ENCODE results near the gene LNPEP.
"Not testable (repeated sequence)": the region's sequence is repeated elsewhere in the genome, so short reads cannot be mapped to it uniquely, and the experiment has no call there.

The LNPEP gene

DNA sequence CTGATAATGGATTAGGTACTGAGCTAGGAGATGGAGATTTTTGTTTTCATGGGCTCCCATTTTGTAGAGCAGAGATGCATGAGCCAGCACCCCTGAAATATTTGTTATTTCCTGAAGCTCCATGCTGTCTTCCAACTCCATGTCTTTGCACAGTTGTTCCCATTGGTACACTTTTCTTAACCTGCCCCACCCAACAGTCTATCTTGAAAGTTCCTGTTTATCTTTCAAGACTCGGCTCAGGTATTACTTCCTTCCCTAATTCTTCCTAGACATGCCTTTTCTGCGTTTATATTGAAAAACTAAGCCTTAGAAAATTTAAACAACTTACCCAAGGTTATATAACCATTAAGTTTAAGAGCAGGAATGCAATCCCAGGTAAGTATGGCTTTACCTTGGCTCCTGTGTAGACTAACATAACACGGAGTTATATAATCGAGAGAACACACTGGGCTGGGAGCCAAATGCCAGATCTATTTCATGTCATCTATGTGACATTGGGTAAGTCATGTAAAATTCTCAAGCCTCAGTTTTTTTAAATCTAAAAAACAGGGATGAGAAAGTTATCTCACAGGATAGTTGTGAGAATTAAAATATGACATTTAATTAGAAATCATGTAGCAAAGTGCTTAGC is 139.1 kb downstream of the LNPEP start:
- no peaks in the 10 kb centered on the region for H3K36me3 ChIP-seq (ENCODE audit: insufficient read depth, insufficient read length, low read length)
- no peak for DNase-seq (ENCODE audit: low read depth, low spot score)
- H3K4me1 ChIP-seq (ENCODE audit: insufficient read depth, insufficient read length): no peaks in the 10 kb centered on the region
- H3K27me3 ChIP-seq (ENCODE audit: insufficient read depth, insufficient read length): no peaks in the 10 kb centered on the region
- TF ChIP-seq ZNF274 (IDR thresholded peaks at IDR 0.05; ENCODE audit: low read depth, low read length): no peak
- no peak for TF ChIP-seq SUZ12 (IDR thresholded peaks at IDR 0.05; ENCODE audit: extremely low read depth, insufficient read depth, insufficient read length)
- no peak for TF ChIP-seq YY1 (IDR thresholded peaks at IDR 0.05; ENCODE audit: insufficient read depth, insufficient read length)
- no peak overlapping the region for H3K9ac ChIP-seq (ENCODE audit: insufficient read length, low read depth)
- H3K9me3 ChIP-seq (ENCODE audit: insufficient read depth, low read length): no peaks in the 10 kb centered on the region
- H3K4me3 ChIP-seq (ENCODE audit: insufficient read length, low read depth): no peak overlapping the region

DNA sequence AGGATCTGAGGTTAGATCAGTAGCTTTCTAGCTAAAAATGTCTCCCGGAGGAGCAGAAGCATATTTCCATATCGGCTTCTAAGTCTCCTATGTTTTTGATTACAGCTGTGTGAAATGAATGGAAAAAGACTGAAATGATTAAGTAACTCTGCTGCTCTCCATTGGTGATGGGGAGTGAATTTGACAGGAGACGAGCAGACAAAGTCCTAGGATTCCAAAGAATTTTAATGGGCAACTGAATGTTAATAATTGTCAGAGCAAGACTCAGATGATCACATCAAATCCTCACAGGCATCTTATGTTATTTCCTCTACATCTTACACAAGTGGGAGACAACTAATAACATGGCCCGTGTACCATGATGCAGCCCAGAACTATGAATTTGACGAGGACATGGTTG is 139.8 kb downstream of the LNPEP start:
- Histone ChIP-seq H3K27me3 (ENCODE audit: insufficient read depth, insufficient read length) (no peaks in the 10 kb centered on the region), H3K4me3 (ENCODE audit: insufficient read length, low read depth) (no peak overlapping the region), H3K36me3 (ENCODE audit: insufficient read depth, insufficient read length, low read length) (no peaks in the 10 kb centered on the region), H3K9ac (ENCODE audit: insufficient read length, low read depth) (no peak overlapping the region), H3K4me1 (ENCODE audit: insufficient read depth, insufficient read length) (no peaks in the 10 kb centered on the region), H3K9me3 (ENCODE audit: insufficient read depth, low read length) (no peaks in the 10 kb centered on the region)
- DNase-seq (ENCODE audit: low read depth, low spot score): no peak
- TF ChIP-seq YY1 (IDR thresholded peaks at IDR 0.05; ENCODE audit: insufficient read depth, insufficient read length) (no peak), SUZ12 (IDR thresholded peaks at IDR 0.05; ENCODE audit: extremely low read depth, insufficient read depth, insufficient read length) (no peak)

DNA sequence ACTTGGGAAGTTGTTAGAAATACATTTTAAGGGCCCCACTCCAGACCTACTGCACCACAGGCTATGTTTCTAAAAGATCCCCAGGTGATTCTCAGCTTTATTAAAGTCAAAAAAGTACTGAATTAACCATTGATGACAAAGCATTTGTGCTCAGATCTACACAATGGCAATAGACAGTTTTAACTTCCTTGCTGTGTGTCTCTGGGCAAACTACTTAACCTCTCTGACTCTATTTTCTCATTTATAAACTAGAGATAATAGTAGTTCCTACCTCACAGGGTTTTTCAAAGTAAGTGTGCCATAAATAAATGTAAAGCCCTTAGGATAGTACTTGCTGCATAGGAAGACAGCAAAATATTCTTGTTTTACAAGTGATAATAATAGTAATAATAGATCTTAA is 140.2 kb downstream of the LNPEP start:
- Histone ChIP-seq H3K9ac (ENCODE audit: insufficient read length, low read depth) (no peak overlapping the region), H3K27me3 (ENCODE audit: insufficient read depth, insufficient read length) (no peaks in the 10 kb centered on the region), H3K4me1 (ENCODE audit: insufficient read depth, insufficient read length) (no peaks in the 10 kb centered on the region), H3K9me3 (ENCODE audit: insufficient read depth, low read length) (no peaks in the 10 kb centered on the region), H3K36me3 (ENCODE audit: insufficient read depth, insufficient read length, low read length) (no peaks in the 10 kb centered on the region), H3K4me3 (ENCODE audit: insufficient read length, low read depth) (no peak overlapping the region)
- no peak for DNase-seq (ENCODE audit: low read depth, low spot score)
- TF ChIP-seq SUZ12 (IDR thresholded peaks at IDR 0.05; ENCODE audit: extremely low read depth, insufficient read depth, insufficient read length) (no peak), YY1 (IDR thresholded peaks at IDR 0.05; ENCODE audit: insufficient read depth, insufficient read length) (no peak), ZNF274 (IDR thresholded peaks at IDR 0.05; ENCODE audit: low read depth, low read length) (no peak)

DNA sequence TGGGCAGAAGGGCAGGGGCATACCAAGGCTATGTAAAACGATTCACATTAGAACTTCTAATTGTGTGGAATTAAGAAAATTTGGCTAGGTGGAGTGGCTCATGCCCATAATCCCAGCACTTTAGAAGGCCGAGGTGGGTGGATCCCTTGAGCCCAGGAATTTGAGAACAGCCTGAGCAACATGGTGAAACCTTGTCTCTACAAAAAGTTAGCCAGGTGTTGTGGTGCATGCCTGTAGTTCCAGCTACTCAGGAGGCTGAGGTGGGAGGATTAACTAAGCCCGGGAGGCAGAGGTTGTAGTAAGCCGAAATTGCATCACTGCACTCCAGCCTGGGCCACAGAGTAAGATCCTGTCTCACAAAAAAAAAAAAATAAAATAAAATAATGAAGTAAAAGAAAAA is 141.4 kb downstream of the LNPEP start:
- H3K9ac ChIP-seq (ENCODE audit: insufficient read length, low read depth): no peak overlapping the region
- no peak overlapping the region for H3K4me3 ChIP-seq (ENCODE audit: insufficient read length, low read depth)
- H3K36me3 ChIP-seq (ENCODE audit: insufficient read depth, insufficient read length, low read length): no peaks in the 10 kb centered on the region
- H3K27me3 ChIP-seq (ENCODE audit: insufficient read depth, insufficient read length): no peaks in the 10 kb centered on the region
- no peaks in the 10 kb centered on the region for H3K9me3 ChIP-seq (ENCODE audit: insufficient read depth, low read length)
- H3K4me1 ChIP-seq (ENCODE audit: insufficient read depth, insufficient read length): no peaks in the 10 kb centered on the region
- DNase-seq (ENCODE audit: low read depth, low spot score): no peak
- TF ChIP-seq YY1 (IDR thresholded peaks at IDR 0.05; ENCODE audit: insufficient read depth, insufficient read length) (no peak), ZNF274 (IDR thresholded peaks at IDR 0.05; ENCODE audit: low read depth, low read length) (no peak), SUZ12 (IDR thresholded peaks at IDR 0.05; ENCODE audit: extremely low read depth, insufficient read depth, insufficient read length) (no peak)

DNA sequence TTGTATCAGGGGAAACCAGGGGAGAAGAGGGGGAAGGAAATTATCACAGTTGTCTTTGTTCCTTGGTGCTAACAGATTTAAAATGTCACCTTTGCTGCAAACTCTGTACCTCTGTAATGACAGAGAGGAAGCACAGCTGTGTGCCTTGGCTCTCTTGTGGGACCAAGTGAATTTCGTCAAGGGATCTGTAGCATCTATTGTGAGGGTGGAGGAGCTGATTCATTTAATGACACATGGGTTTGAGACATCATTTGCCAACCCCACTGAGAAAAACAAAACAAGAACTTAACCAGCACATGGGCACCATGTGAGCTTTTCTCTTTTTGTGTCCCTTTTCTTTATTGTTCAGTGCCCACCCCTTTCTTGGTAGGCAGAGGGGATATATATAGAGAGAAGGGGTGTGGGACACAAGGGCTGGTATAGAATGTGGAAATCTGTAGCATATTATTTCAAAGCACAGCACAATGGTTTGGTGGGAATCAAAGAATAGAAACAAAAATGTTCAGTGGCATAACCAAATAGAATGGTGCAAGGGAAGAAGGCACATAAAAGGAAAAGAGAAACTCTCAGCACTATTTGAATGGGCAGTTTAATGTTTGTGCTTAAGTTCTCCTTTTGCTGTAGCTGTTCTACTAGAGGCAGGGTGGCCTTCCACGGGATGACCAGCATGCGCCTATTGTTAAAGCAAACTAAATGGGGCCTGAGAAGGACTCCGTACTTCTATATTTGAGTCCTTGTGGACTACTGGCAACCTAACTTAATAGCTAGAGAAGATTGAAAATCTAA is 143.3 kb downstream of the LNPEP start:
- TF ChIP-seq SUZ12 (IDR thresholded peaks at IDR 0.05; ENCODE audit: extremely low read depth, insufficient read depth, insufficient read length) (no peak), YY1 (IDR thresholded peaks at IDR 0.05; ENCODE audit: insufficient read depth, insufficient read length) (no peak), ZNF274 (IDR thresholded peaks at IDR 0.05; ENCODE audit: low read depth, low read length) (no peak)

DNA sequence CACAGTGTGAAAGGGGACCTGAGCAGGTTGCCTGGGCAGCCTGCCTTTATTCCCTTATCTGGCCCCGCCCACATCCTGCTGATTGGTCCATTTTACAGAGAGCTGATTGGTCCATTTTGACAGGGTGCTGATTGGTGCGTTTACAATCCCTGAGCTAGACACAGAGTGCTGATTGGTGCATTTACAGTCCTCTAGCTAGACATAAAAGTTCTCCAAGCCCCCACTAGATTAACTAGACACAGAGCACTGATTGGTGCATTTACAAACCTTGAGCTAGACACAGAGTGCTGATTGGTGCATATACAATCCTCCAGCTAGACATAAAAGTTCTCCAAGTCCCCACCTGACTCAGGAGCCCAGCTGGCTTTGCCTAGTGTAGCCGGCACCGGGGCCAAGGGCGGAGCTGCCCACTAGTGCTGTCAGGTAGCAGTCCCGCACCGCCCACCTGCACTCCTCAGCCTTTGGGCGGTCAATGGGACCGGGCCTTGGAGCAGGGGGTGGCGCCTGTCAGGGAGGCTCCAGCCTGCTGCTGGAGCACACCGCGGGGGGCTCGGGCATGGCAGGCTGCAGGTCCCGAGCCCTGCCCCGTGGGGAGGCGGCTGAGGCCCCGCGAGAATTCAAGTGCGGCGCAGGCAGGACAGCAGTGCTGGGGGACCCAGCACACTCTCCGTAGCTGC is 149.0 kb downstream of the LNPEP start:
- H3K9ac ChIP-seq (ENCODE audit: insufficient read length, low read depth); H3K27me3 ChIP-seq (ENCODE audit: insufficient read depth, insufficient read length); H3K36me3 ChIP-seq (ENCODE audit: insufficient read depth, insufficient read length, low read length); DNase-seq (ENCODE audit: low read depth, low spot score); H3K4me3 ChIP-seq (ENCODE audit: insufficient read length, low read depth); H3K4me1 ChIP-seq (ENCODE audit: insufficient read depth, insufficient read length): not testable (repeated sequence)
- H3K9me3 ChIP-seq (ENCODE audit: insufficient read depth, low read length): peaks cover 24% of the 10 kb centered on the region; the same call in 1 of the 2 replicates

More for the DNA sequence above, 143.3 kb downstream of the LNPEP start:
- Histone ChIP-seq H3K36me3 (ENCODE audit: insufficient read depth, insufficient read length, low read length) (no peaks in the 10 kb centered on the region), H3K4me1 (ENCODE audit: insufficient read depth, insufficient read length) (no peaks in the 10 kb centered on the region), H3K9me3 (ENCODE audit: insufficient read depth, low read length) (no peaks in the 10 kb centered on the region), H3K4me3 (ENCODE audit: insufficient read length, low read depth) (no peak overlapping the region), H3K27me3 (ENCODE audit: insufficient read depth, insufficient read length) (no peaks in the 10 kb centered on the region), H3K9ac (ENCODE audit: insufficient read length, low read depth) (no peak overlapping the region)
- no peak for DNase-seq (ENCODE audit: low read depth, low spot score)

DNA sequence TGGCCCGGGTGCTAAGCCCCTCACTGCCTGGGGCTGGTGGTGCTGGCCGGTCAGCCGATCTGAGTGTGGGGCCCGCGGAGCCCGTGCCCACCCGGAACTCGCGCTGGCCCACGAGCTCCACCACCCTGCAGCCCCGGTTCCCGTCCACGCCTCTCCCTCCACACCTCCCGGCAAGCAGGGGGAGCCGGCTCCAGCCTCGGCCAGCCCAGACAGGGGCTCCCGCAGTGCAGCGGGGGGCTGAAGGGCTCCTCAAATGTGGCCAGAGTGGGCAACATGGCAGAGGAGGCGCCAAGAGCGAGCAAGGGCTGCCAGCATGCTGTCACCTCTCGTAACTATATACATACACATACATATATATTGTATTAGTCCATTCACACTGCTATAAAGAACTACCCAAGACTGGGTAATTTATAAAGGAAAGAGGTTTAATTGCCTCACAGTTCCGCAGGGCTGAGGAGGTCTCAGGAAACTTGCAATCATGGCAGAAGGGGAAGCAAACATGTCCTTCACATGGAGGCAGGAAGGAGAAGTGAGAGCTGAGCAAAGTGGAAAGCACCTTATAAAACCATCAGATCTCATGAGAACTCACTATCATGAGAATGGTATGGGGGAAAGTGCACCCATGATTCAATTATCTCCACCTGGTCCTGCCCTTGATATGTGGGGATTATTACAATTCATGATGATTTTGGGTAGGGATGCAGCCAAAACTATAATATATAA is 149.7 kb downstream of the LNPEP start:
- Histone ChIP-seq H3K9ac (ENCODE audit: insufficient read length, low read depth) (no peak overlapping the region), H3K9me3 (ENCODE audit: insufficient read depth, low read length) (peaks cover 24% of the 10 kb centered on the region; the same call in 1 of the 2 replicates), H3K4me1 (ENCODE audit: insufficient read depth, insufficient read length) (no peaks in the 10 kb centered on the region), H3K36me3 (ENCODE audit: insufficient read depth, insufficient read length, low read length) (no peaks in the 10 kb centered on the region), H3K4me3 (ENCODE audit: insufficient read length, low read depth) (no peak overlapping the region), H3K27me3 (ENCODE audit: insufficient read depth, insufficient read length) (no peaks in the 10 kb centered on the region)
- TF ChIP-seq SUZ12 (IDR thresholded peaks at IDR 0.05; ENCODE audit: extremely low read depth, insufficient read depth, insufficient read length) (no peak), YY1 (IDR thresholded peaks at IDR 0.05; ENCODE audit: insufficient read depth, insufficient read length) (no peak), ZNF274 (IDR thresholded peaks at IDR 0.05; ENCODE audit: low read depth, low read length) (no peak)
- DNase-seq (ENCODE audit: low read depth, low spot score): no peak

Measured in NT2/D1 (cell line).